Esophagus muscularis mucosa (tissue), 4 donors: Measurements from ENCODE around the gene COMT.

Experiments
- CTCF ChIP-seq, 3 experiments: fragments of 200-600 bp in 2 of 3; fragments of 450-650 bp in 1 of 3; sonication (generic) in 2 of 3; IDR thresholded peaks; one replicate each; pipeline ENCODE4 v1.5.1; 2017 to 2019; ENCODE audit warnings: antibody characterized with exemption in 3 of 3, mild to moderate bottlenecking in 2 of 3, moderate library complexity in 1 of 3
- EP300 ChIP-seq: sonication (generic); formaldehyde crosslinking; IDR thresholded peaks from one replicate; pipeline ENCODE4 v1.6.1; 2017; ENCODE audit warnings: antibody characterized with exemption
- POLR2A ChIP-seq: fragments of 450-650 bp; IDR thresholded peaks from one replicate; pipeline ENCODE4 v1.6.1; 2017; ENCODE audit warnings: antibody characterized with exemption, moderate library complexity, mild to moderate bottlenecking, low read depth
- POLR2AphosphoS5 ChIP-seq, 2 donors: sonication (generic); formaldehyde crosslinking; IDR thresholded peaks; one replicate each; pipeline ENCODE4 v1.6.1; 2017; ENCODE audit warnings: antibody characterized with exemption in 2 of 2

- no peak for TF ChIP-seq CTCF (IDR thresholded peaks at IDR 0.05)
- TF ChIP-seq EP300, result no peak
- TF ChIP-seq POLR2A, result no peak
- TF ChIP-seq POLR2AphosphoS5 (IDR thresholded peaks at IDR 0.05), result no peak
Measured at GRCh38 chr22:19986011-19986409, 44.4 kb downstream of the COMT start.
